SK-N-SH (cell line): Measurements from ENCODE around the gene DYNLT2B. TPM values are rescaled to one million over a fixed set of nuclear protein-coding genes. Genes with fewer than 3 reads are reported as not detected.

ENCODE experiments used
- CTCF ChIA-PET: fragments of 300-600, 350-600 bp; formaldehyde crosslinking; extraction: SDS; loops from one replicate; lab custom pipeline; 2021; lab: Yijun Ruan, JAX
- POLR2A ChIA-PET: fragments of 350-600 bp; sonication (Branson Sonifier 250); formaldehyde crosslinking; extraction: SDS; loops from one replicate; lab custom pipeline; 2020; ENCODE audit warnings: antibody characterized with exemption, inconsistent platforms; lab: Yijun Ruan, JAX
- DNase-seq: peaks from one replicate; pipeline ENCODE4 v3.0.0; 2012
- H2AFZ ChIP-seq: fragments of 200-600 bp; sonication (generic); 2 replicates; pipeline ENCODE4 v1.8.1; 2016; ENCODE audit warnings: antibody characterized with exemption, mild to moderate bottlenecking, low read depth
- H3F3A ChIP-seq: fragments of 200-600 bp; sonication (generic); replicated peaks from 2 replicates; pipeline ENCODE3; 2016; ENCODE audit warnings: antibody characterized with exemption, mild to moderate bottlenecking; ENCODE audit not compliant: insufficient read depth
- H3K27ac ChIP-seq, 2 experiments: fragments of 200-500 bp in 1 of 2; fragments of 200-600 bp in 1 of 2; sonication (Bioruptor generic) in 1 of 2; sonication (generic), shearing (Covaris generic) in 1 of 2; 2 replicates each; pipeline versions ENCODE4 v1.5.1 to v1.6.1; 2014 to 2016; ENCODE audit warnings: low read depth in 2 of 2, inconsistent platforms in 1 of 2, low read length in 1 of 2, mild to moderate bottlenecking in 1 of 2, mixed read lengths in 1 of 2
- H3K27me3 ChIP-seq: fragments of 200-600 bp; sonication (generic), shearing (Covaris generic); 2 replicates; pipeline ENCODE4 v1.6.1; 2016; ENCODE audit warnings: mixed run types; ENCODE audit not compliant: insufficient read depth
- H3K36me3 ChIP-seq, 2 experiments: fragments of 200-500 bp in 1 of 2; fragments of 200-600 bp in 1 of 2; sonication (Bioruptor generic) in 1 of 2; sonication (generic) in 1 of 2; replicated peaks in 1 of 2; 2 replicates each; pipeline versions ENCODE3 to v1.5.1; 2014 to 2016; ENCODE audit warnings: low read length in 1 of 2, mild to moderate bottlenecking in 1 of 2; ENCODE audit not compliant: insufficient read depth in 2 of 2, control insufficient read depth in 1 of 2
- H3K4me1 ChIP-seq, 2 experiments: fragments of 200-500 bp in 1 of 2; fragments of 200-600 bp in 1 of 2; sonication (Bioruptor generic) in 1 of 2; sonication (generic), shearing (Covaris generic) in 1 of 2; 2 replicates each; pipeline versions ENCODE4 v1.5.1 to v1.6.1; 2014 to 2016; ENCODE audit warnings: low read depth in 1 of 2, low read length in 1 of 2, mixed run types in 1 of 2; ENCODE audit not compliant: insufficient read depth in 2 of 2, control insufficient read depth in 1 of 2
- H3K4me2 ChIP-seq: fragments of 200-600 bp; sonication (generic), shearing (Covaris generic); 2 replicates; pipeline ENCODE4 v1.6.1; 2017; ENCODE audit warnings: mixed run types
- H3K4me3 ChIP-seq, 2 experiments: fragments of 200-500 bp in 1 of 2; fragments of 200-600 bp in 1 of 2; sonication (Bioruptor generic) in 1 of 2; sonication (generic), shearing (Covaris generic) in 1 of 2; 2 replicates each; pipeline versions ENCODE4 v1.5.1 to v1.8.1; 2014 to 2016; ENCODE audit warnings: low read depth in 2 of 2, inconsistent platforms in 1 of 2, low read length in 1 of 2, mild to moderate bottlenecking in 1 of 2, mixed read lengths in 1 of 2, moderate library complexity in 1 of 2
- H3K79me2 ChIP-seq: fragments of 200-600 bp; sonication (generic); 2 replicates; pipeline ENCODE4 v1.8.1; 2017; ENCODE audit warnings: mild to moderate bottlenecking; ENCODE audit not compliant: insufficient read depth
- H3K9ac ChIP-seq: fragments of 200-600 bp; sonication (generic); 2 replicates; pipeline ENCODE4 v1.6.1; 2017; ENCODE audit warnings: mixed run types
- H3K9me2 ChIP-seq: fragments of 200-600 bp; sonication (generic); 2 replicates; pipeline ENCODE4 v1.6.1; 2017; ENCODE audit warnings: mixed run types
- H3K9me3 ChIP-seq: fragments of 200-600 bp; sonication (generic); 2 replicates; pipeline ENCODE4 v1.6.1; 2017; ENCODE audit warnings: mixed run types, mild to moderate bottlenecking, moderate library complexity
- H4K20me1 ChIP-seq: fragments of 200-600 bp; sonication (generic); 2 replicates; pipeline ENCODE4 v1.6.1; 2017; ENCODE audit warnings: mild to moderate bottlenecking, mixed run types; ENCODE audit not compliant: insufficient read depth
- CHD2 ChIP-seq: fragments of 150-350 bp; IDR thresholded peaks from 2 replicates; pipeline ENCODE4 v1.6.1; 2018; ENCODE audit warnings: low read length; ENCODE audit not compliant: partially characterized antibody
- ELF1 ChIP-seq: IDR thresholded peaks from 2 replicates; pipeline ENCODE4 v1.4.0; 2012
- EZH2phosphoT487 ChIP-seq: fragments of 200-600 bp; sonication (generic); IDR thresholded peaks from 2 replicates; pipeline ENCODE4 v1.6.1; 2017; ENCODE audit warnings: low read depth, mixed run types, mild to moderate bottlenecking, antibody characterized with exemption, moderate library complexity, borderline replicate concordance
- FOSL2 ChIP-seq: IDR thresholded peaks from 2 replicates; pipeline ENCODE4 v1.4.0; 2012; ENCODE audit warnings: low read depth, mild to moderate bottlenecking, moderate library complexity, borderline replicate concordance
- FOXJ3 ChIP-seq: sonication (generic); formaldehyde crosslinking; IDR thresholded peaks from 2 replicates; pipeline ENCODE4 v1.5.1; 2020; ENCODE audit warnings: mild to moderate bottlenecking, missing genetic modification reagents
- GABPA ChIP-seq: IDR thresholded peaks from 2 replicates; pipeline ENCODE4 v1.4.0; 2012; ENCODE audit warnings: low read depth, mild to moderate bottlenecking
- MXI1 ChIP-seq: IDR thresholded peaks from 2 replicates; pipeline ENCODE4 v1.6.1; 2012; ENCODE audit warnings: mild to moderate bottlenecking, low read depth, low read length, improper control_type of control experiment
- NRF1 ChIP-seq: IDR thresholded peaks from 2 replicates; pipeline ENCODE4 v1.6.1; 2012; ENCODE audit warnings: low read depth, mild to moderate bottlenecking, low read length
- RCOR1 ChIP-seq: fragments of 150-350 bp; IDR thresholded peaks from 2 replicates; pipeline ENCODE4 v1.6.1; 2017; ENCODE audit warnings: antibody characterized with exemption, low read length
- RXRA ChIP-seq: IDR thresholded peaks from 2 replicates; pipeline ENCODE4 v1.4.0; 2012; ENCODE audit warnings: low read depth, mild to moderate bottlenecking, borderline replicate concordance
- SMC3 ChIP-seq: IDR thresholded peaks from 2 replicates; pipeline ENCODE4 v1.6.1; 2012; ENCODE audit warnings: low read depth, low read length, improper control_type of control experiment
- TAF1 ChIP-seq: IDR thresholded peaks from 2 replicates; pipeline ENCODE4 v1.6.1; 2012; ENCODE audit warnings: low read depth, mild to moderate bottlenecking, low read length, moderate library complexity, borderline replicate concordance
- TCF12 ChIP-seq: IDR thresholded peaks from 2 replicates; pipeline ENCODE4 v1.4.0; 2012
- WGBS: methylation state at CpG from one replicate; pipeline ENCODE4 v1.1.6; 2017; ENCODE audit warnings: low lambda C conversion rate; 5-methylcytosine and 5-hydroxymethylcytosine counted together
- polyA plus RNA-seq, 3 experiments: library from polyadenylated mRNA; depleted of rRNA; stranded (reverse); fragments of >200 nt; gene quantifications; 2 replicates each; pipeline ENCODE4 v1.2.3, GENCODE V29; 2012
- TF ChIP-seq, protein P1 (sequence below): IDR thresholded peaks from 2 replicates; pipeline ENCODE4 v1.4.0; 2012; ENCODE audit warnings: low read depth
- TF ChIP-seq, protein P2 (sequence below): fragments of 150-350 bp; IDR thresholded peaks from 2 replicates; pipeline ENCODE4 v1.6.1; 2016; ENCODE audit warnings: mild to moderate bottlenecking, low read depth, low read length

The DYNLT2B gene
- polyA plus RNA-seq, 1 of the 3 experiments (the other 2 are of a cell fraction), result 31.7 TPM

DNA sequence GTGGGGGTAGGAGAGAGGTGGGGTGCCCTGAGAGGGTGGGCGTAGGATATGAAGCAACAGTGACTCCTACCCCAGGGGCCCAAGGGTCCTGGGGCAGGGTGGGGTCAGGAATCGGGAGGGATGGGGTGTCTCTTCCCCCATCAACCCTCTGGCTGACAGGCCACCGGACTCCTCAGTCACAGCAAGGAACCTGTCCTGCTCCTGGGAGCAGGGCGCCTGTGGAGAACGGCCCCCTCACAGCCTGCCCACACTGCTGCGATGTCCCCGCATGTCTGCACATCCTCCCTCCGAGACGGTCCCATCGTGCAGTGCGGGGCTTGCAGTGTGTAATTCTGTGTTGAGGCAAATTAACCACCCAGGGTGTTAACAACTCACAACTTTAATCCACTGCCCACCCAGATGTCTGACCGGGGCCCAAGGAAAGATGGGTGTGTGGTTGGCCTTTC, 17.5 kb upstream of the DYNLT2B start:
- Histone ChIP-seq H3K9ac (no peak overlapping the region), H3K27me3 (no peaks in the 10 kb centered on the region), H3K9me3 (no peaks in the 10 kb centered on the region), H3K27ac (no peak overlapping the region), H3K36me3 (no peaks in the 10 kb centered on the region), H3K79me2 (no peaks in the 10 kb centered on the region), H3K4me3 (no peak overlapping the region), H3K4me2 (no peak overlapping the region), H2AFZ (no peak overlapping the region), H3K9me2 (no peaks in the 10 kb centered on the region), H4K20me1 (no peaks in the 10 kb centered on the region), H3F3A (no peaks in the 10 kb centered on the region), H3K4me1 (no peaks in the 10 kb centered on the region)
- WGBS, result 89% methylated on average over 12 of the region's 12 CpGs
- TF ChIP-seq CHD2 (no peak), TCF12 (no peak), SMC3 (no peak), RXRA (no peak), TAF1 (no peak)
- TF ChIP-seq, protein P1, sequence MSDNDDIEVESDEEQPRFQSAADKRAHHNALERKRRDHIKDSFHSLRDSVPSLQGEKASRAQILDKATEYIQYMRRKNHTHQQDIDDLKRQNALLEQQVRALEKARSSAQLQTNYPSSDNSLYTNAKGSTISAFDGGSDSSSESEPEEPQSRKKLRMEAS, result no peak
- TF ChIP-seq, protein P2, sequence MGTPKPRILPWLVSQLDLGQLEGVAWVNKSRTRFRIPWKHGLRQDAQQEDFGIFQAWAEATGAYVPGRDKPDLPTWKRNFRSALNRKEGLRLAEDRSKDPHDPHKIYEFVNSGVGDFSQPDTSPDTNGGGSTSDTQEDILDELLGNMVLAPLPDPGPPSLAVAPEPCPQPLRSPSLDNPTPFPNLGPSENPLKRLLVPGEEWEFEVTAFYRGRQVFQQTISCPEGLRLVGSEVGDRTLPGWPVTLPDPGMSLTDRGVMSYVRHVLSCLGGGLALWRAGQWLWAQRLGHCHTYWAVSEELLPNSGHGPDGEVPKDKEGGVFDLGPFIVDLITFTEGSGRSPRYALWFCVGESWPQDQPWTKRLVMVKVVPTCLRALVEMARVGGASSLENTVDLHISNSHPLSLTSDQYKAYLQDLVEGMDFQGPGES, result no peak
- POLR2A ChIA-PET, result no interaction called here
- CTCF ChIA-PET, result no interaction called here
- no peak for DNase-seq

DNA sequence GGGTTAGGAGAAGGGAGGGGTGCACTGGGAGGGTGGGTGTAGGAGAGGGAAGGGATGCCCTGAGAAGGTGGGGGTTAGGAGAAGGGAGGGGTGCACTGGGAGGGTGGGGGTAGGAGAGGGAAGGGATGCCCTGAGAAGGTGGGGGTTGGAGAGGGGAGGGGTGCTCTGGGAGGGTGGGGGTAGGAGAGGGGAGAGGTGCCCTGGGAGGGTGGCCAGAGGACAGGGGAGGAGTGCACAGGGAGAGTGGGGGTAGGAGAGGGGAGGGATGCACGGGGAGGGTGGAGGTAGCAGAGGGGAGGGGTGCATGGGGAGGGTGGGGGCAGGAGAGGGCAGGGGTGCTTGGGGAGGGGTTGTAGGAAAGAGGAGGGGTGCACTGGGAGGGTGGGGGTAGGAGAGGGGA, 16.9 kb upstream of the DYNLT2B start:
- WGBS, result 52% methylated on average over 1 of the region's 1 CpG
- Histone ChIP-seq H3K9me3 (no peaks in the 10 kb centered on the region), H3K4me1 (no peaks in the 10 kb centered on the region), H4K20me1 (no peaks in the 10 kb centered on the region), H3K36me3 (no peaks in the 10 kb centered on the region), H3K79me2 (no peaks in the 10 kb centered on the region), H3F3A (no peaks in the 10 kb centered on the region), H3K9ac (no peak overlapping the region), H3K27me3 (no peaks in the 10 kb centered on the region), H3K27ac (no peak overlapping the region), H2AFZ (no peak overlapping the region), H3K9me2 (no peaks in the 10 kb centered on the region), H3K4me2 (no peak overlapping the region), H3K4me3 (no peak overlapping the region)
- POLR2A ChIA-PET, result no interaction called here
- CTCF ChIA-PET, result no interaction called here
- DNase-seq, result no peak
- TF ChIP-seq CHD2 (no peak), NRF1 (no peak), TAF1 (no peak), FOXJ3 (no peak), FOSL2 (no peak), ELF1 (no peak)

DNA sequence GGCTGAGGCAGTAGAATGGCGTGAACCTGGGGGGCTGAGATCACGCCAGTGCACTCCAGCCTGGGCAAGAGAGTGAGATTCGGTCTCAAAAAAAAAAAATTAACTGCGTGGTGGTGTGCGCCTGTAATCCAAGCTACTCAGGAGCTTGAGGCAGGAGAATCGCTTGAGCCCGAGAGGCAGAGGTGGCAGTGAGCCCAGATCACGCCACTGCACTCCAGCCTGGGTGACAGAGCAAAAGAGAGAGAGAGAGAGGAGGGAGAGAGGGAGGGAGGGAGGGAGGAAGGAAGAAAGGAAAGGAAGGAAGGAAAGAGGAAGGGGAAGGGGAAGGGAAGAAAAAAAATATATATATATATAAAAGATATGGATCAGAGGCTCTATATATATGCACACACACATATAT, 14.1 kb upstream of the DYNLT2B start:
- H3K36me3 ChIP-seq, result no peaks in the 10 kb centered on the region
- TF ChIP-seq NRF1 (no peak), RCOR1 (no peak), GABPA (no peak), EZH2phosphoT487 (no peak), MXI1 (no peak)
- no peak overlapping the region for H3K9ac ChIP-seq
- ChIA-PET POLR2A (no interaction called here), CTCF (interaction anchor here (0.6 kb wide), 1 partner anchor 248 kb away, joined by 3 read pairs; no protein-coding TSS in a partner anchor)
- WGBS, result 79% methylated on average over 8 of the region's 8 CpGs
- H3K4me3 ChIP-seq, result no peak overlapping the region
- DNase-seq, result no peak
- H3K4me2 ChIP-seq, result no peak overlapping the region
- no peaks in the 10 kb centered on the region for H3K27me3 ChIP-seq
- no peak overlapping the region for H2AFZ ChIP-seq
- no peaks in the 10 kb centered on the region for H3K9me2 ChIP-seq
- no peaks in the 10 kb centered on the region for H3K79me2 ChIP-seq
- H3K4me1 ChIP-seq, result no peaks in the 10 kb centered on the region
- no peaks in the 10 kb centered on the region for H3K9me3 ChIP-seq
- H4K20me1 ChIP-seq, result no peaks in the 10 kb centered on the region
- H3F3A ChIP-seq, result no peaks in the 10 kb centered on the region
- H3K27ac ChIP-seq, result no peak overlapping the region
